ENCODE measurements around the gene OSGIN1. TPM values are rescaled to one million over a fixed set of nuclear protein-coding genes. Genes with fewer than 3 reads are reported as not detected.
A peak's percentile ranks its signal among the peaks of the same experiment; 100 is the strongest.

Gene OSGIN1
- total RNA-seq, 1 experiment from 2014 or later = 1.7 TPM

GRCh38 chr16:83956336-83957289 is 3.6 kb downstream of the OSGIN1 start:
- CTCF ChIA-PET = interaction anchor here (0.5 to 4.9 kb wide), 48 partner anchors 9 to 527 kb away, joined by 3 to 131 read pairs (median 5); partner anchors contain the start of genes SLC38A8 and TAF1C
- ATAC-seq (peak; percentile 86), DNase-seq (ENCODE audit: low spot score) (peak; percentile 93)
- Mint-ChIP-seq H3K36me3 (no peaks in the 10 kb centered on the region), H3K4me1 (peaks cover 8% of the 10 kb centered on the region), H3K27me3 (ENCODE audit: low read depth) (no peaks in the 10 kb centered on the region), H3K9me3 (no peaks in the 10 kb centered on the region), H3K27ac (no peak overlapping the region), H3K4me3 (no peak overlapping the region)
- no peak for TF ChIP-seq TEAD1 (CRISPR knock-in tag; IDR thresholded peaks at IDR 0.05)
- no peak for TF ChIP-seq ZNF263 (CRISPR knock-in tag; IDR thresholded peaks at IDR 0.05; ENCODE audit: low read depth)
- 0 out of 2 replicates have a peak, but pooled peaks have one; percentile 11 for TF ChIP-seq ZNF416 (CRISPR knock-in tag; IDR thresholded peaks at IDR 0.05)
- TF ChIP-seq GTF2I (CRISPR knock-in tag; conservative IDR thresholded peaks at IDR 0.05) = 0 out of 2 replicates have a peak, but pooled peaks have one; percentile 28
- peak; percentile 69; the same call in 1 of the 2 replicates for TF ChIP-seq PRDM15 (CRISPR knock-in tag; IDR thresholded peaks at IDR 0.05)
- 0 out of 2 replicates have a peak, but pooled peaks have one; percentile 28 for TF ChIP-seq FOXP1 (CRISPR knock-in tag; IDR thresholded peaks at IDR 0.05; ENCODE audit: borderline replicate concordance)
- TF ChIP-seq, protein P1, sequence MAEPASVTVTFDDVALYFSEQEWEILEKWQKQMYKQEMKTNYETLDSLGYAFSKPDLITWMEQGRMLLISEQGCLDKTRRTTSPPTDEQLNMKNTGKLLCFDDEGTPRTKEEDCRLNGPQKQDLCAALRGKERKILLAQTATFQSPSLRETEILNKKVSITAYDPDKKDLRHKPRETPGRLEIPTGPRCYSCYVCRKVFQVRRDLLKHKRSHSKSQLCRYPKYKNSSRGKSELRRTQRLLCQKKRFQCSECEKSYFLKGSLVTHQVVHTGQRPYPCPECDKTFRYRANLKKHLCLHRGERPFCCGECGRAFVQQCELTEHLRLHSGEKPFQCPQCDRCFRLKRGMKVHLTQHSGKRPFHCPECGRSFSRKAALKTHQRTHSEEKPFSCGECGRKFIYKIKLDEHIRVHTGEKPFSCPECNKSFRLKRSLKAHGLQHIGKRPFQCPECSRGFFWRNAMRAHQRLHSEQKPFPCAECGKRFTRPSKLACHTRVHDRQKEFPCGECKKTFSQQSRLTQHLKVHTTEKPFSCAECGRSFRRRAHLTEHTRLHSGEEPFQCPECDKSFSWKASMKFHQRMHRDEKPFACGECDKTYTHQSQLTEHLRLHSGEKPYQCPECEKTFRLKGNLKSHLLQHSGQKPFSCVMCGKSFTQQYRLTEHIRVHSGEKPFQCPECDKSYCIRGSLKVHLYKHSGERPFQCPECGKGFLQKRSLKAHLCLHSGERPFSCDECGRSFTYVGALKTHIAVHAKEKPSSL (CRISPR knock-in tag; conservative IDR thresholded peaks at IDR 0.05) = no peak
- TF ChIP-seq, protein P2, sequence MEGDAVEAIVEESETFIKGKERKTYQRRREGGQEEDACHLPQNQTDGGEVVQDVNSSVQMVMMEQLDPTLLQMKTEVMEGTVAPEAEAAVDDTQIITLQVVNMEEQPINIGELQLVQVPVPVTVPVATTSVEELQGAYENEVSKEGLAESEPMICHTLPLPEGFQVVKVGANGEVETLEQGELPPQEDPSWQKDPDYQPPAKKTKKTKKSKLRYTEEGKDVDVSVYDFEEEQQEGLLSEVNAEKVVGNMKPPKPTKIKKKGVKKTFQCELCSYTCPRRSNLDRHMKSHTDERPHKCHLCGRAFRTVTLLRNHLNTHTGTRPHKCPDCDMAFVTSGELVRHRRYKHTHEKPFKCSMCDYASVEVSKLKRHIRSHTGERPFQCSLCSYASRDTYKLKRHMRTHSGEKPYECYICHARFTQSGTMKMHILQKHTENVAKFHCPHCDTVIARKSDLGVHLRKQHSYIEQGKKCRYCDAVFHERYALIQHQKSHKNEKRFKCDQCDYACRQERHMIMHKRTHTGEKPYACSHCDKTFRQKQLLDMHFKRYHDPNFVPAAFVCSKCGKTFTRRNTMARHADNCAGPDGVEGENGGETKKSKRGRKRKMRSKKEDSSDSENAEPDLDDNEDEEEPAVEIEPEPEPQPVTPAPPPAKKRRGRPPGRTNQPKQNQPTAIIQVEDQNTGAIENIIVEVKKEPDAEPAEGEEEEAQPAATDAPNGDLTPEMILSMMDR (IDR thresholded peaks at IDR 0.05) = peak; percentile 93
- POLR2A ChIA-PET = no interaction called here

DNA sequence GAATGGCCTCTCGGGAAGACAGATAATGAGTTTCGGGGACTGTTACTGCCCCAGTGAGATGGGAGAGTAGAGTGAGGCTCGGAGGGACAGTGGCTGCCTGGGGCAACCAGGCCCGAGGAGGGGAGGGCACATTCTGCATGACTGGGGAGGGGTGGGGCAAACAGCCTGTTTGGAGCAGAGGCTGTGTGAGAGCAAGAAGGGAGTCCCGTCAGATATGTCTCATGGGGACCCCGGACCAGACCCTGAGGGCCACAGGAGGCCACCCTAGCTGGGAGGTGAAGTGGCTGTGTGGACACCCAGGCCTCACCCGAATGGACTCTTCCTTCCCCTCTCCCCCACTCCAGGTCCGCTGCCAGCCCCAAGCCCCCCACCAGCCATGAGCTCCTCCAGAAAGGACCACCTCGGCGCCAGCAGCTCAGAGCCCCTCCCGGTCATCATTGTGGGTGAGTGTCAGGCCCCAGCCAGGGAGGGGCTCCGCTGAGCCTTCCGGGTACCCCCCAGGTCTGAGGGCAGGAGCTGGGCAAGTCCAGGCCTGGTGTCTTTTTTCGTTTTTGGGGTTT is 4.3 kb downstream of the OSGIN1 start:
- no peak overlapping the region for H3K27ac Mint-ChIP-seq
- H3K9me3 Mint-ChIP-seq = no peaks in the 10 kb centered on the region
- H3K27me3 Mint-ChIP-seq (ENCODE audit: low read depth) = no peaks in the 10 kb centered on the region
- H3K4me1 Mint-ChIP-seq = peaks cover 8% of the 10 kb centered on the region
- ChIA-PET POLR2A (interaction anchor here (0.6 kb wide), 1 partner anchor 54 kb away, joined by 4 read pairs; no protein-coding TSS in a partner anchor), CTCF (interaction anchor here (1.0 to 4.9 kb wide), 36 partner anchors 9 to 526 kb away, joined by 3 to 131 read pairs (median 6); partner anchors contain the start of genes SLC38A8 and TAF1C)
- no peak for TF ChIP-seq MYBL2 (CRISPR knock-in tag; IDR thresholded peaks at IDR 0.05)
- no peak for TF ChIP-seq CBFB (CRISPR knock-in tag; IDR thresholded peaks at IDR 0.05; ENCODE audit: low read depth)
- TF ChIP-seq ZNF232 (CRISPR knock-in tag; IDR thresholded peaks at IDR 0.05) = no peak
- no peak for TF ChIP-seq TP53 (CRISPR knock-in tag; IDR thresholded peaks at IDR 0.05)
- H3K4me3 Mint-ChIP-seq = no peak overlapping the region
- ATAC-seq (no peak), DNase-seq (ENCODE audit: low spot score) (no peak)
- no peaks in the 10 kb centered on the region for H3K36me3 Mint-ChIP-seq

Measured in WTC11 (cell line).